Gastroesophageal sphincter (tissue), 4 donors: ENCODE measurements around the gene TCL1A. TPM values are rescaled to one million over a fixed set of nuclear protein-coding genes. Genes with fewer than 3 reads are reported as not detected.
"Not testable (repeated sequence)": the region's sequence is repeated elsewhere in the genome, so short reads cannot be mapped to it uniquely, and the experiment has no call there.

Experiments used
- ATAC-seq: fragments of 150-250 bp; one replicate; pipeline ENCODE4 v1.9.1; 2016; ENCODE audit warnings: mild to moderate bottlenecking, moderate library complexity
- H3K27ac ChIP-seq, 4 donors: fragments of 200-600 bp; sonication (generic) in 3 of 4; 1 replicate in 3 of 4; 2 replicates in 1 of 4; pipeline ENCODE4 v1.5.1; 2016 to 2019
- H3K27me3 ChIP-seq: fragments of 200-600 bp; sonication (generic); one replicate; pipeline ENCODE4 v1.5.1; 2019
- H3K36me3 ChIP-seq, 2 donors: fragments of 200-600 bp; sonication (generic); one replicate each; pipeline ENCODE4 v1.5.1; 2019; ENCODE audit warnings: control low read depth in 1 of 2
- H3K4me1 ChIP-seq, 3 donors: fragments of 200-600 bp; sonication (generic); 1 replicate in 2 of 3; 2 replicates in 1 of 3; pipeline ENCODE4 v1.5.1; 2016 to 2019; ENCODE audit warnings: control low read depth in 2 of 3
- H3K4me3 ChIP-seq, 2 donors: fragments of 200-600 bp; sonication (generic); one replicate each; pipeline ENCODE4 v1.5.1; 2019; ENCODE audit warnings: mild to moderate bottlenecking in 1 of 2, moderate library complexity in 1 of 2
- H3K9me3 ChIP-seq, 3 donors: fragments of 200-600 bp; sonication (generic); one replicate each; pipeline ENCODE4 v1.5.1; 2017 to 2019; ENCODE audit warnings: control low read depth in 2 of 3
- CTCF ChIP-seq, 4 experiments: fragments of 200-600 bp in 2 of 4; fragments of 450-650 bp in 2 of 4; sonication (generic) in 1 of 4; IDR thresholded peaks; one replicate each; pipeline ENCODE4 v1.5.1; 2017 to 2019; ENCODE audit warnings: antibody characterized with exemption in 4 of 4, mild to moderate bottlenecking in 2 of 4, moderate library complexity in 2 of 4
- EP300 ChIP-seq: sonication (generic); formaldehyde crosslinking; IDR thresholded peaks from one replicate; pipeline ENCODE4 v1.6.1; 2017; ENCODE audit warnings: antibody characterized with exemption, mild to moderate bottlenecking
- POLR2A ChIP-seq, 2 donors: fragments of 450-650 bp; IDR thresholded peaks; one replicate each; pipeline ENCODE4 v1.6.1; 2017; ENCODE audit warnings: antibody characterized with exemption in 2 of 2, mild to moderate bottlenecking in 2 of 2, moderate library complexity in 1 of 2
- POLR2AphosphoS5 ChIP-seq: sonication (generic); formaldehyde crosslinking; IDR thresholded peaks from one replicate; pipeline ENCODE4 v1.6.1; 2017; ENCODE audit warnings: antibody characterized with exemption
- WGBS, 2 donors: methylation state at CpG; one replicate each; pipeline ENCODE4 v1.1.5; 2018; ENCODE audit warnings: low coverage in 1 of 2; 5-methylcytosine and 5-hydroxymethylcytosine counted together
- total RNA-seq, 4 donors: library from RNA; depleted of rRNA; stranded (reverse); fragments of >200 nt; gene quantifications; one replicate each; pipeline ENCODE4 v1.1.0, GENCODE V29; 2016

TCL1A gene
- total RNA-seq, 4 donors from 2014 or later: not detected

- 80% methylated on average over 3 of the region's 5 CpGs for WGBS, 2 donors
- ATAC-seq: no peak
- Histone ChIP-seq H3K27me3 (peaks cover 7% of the 10 kb centered on the region), H3K4me1 (peaks cover 0 to 16% (median 0%) of the 10 kb centered on the region in 3 donors), H3K36me3 (no peaks in the 10 kb centered on the region), H3K9me3 (no peaks in the 10 kb centered on the region), H3K27ac (no peak overlapping the region), H3K4me3 (no peak overlapping the region)
- TF ChIP-seq POLR2A (IDR thresholded peaks at IDR 0.05): no peak
- no peak for TF ChIP-seq CTCF (IDR thresholded peaks at IDR 0.05)
- TF ChIP-seq EP300: no peak
- TF ChIP-seq POLR2AphosphoS5: no peak
Measured at GRCh38 chr14:95666450-95666849, 47.5 kb downstream of the TCL1A start.

DNA sequence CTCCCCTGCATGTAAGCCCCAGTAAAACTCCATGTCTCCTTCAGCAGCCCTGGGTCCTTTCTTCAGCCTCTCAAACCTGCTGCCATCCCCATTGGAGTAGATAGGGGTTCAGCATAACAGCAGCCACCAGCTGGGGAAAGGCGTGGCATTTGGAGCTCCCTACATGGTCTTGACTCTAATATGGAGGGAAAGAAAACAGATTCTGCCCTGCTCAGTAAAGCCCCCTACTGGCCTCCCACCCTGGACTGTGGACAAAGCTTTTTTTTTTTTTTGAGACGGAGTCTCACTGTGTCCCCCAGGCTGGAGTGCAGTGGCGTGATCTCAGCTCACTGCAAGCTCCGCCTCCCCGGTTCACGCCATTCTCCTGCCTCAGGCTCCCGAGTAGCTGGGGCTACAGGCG is 48.4 kb downstream of the TCL1A start:
- not testable (repeated sequence) for H3K4me3 ChIP-seq, ATAC-seq, H3K9me3 ChIP-seq, H3K36me3 ChIP-seq, H3K27ac ChIP-seq
- 45 to 60% methylated on average over 2 to 8 of the region's 8 CpGs for WGBS, 2 donors
- Histone ChIP-seq H3K4me1 (peaks cover 0 to 16% (median 0%) of the 10 kb centered on the region in 3 donors), H3K27me3 (peaks cover 10% of the 10 kb centered on the region)

DNA sequence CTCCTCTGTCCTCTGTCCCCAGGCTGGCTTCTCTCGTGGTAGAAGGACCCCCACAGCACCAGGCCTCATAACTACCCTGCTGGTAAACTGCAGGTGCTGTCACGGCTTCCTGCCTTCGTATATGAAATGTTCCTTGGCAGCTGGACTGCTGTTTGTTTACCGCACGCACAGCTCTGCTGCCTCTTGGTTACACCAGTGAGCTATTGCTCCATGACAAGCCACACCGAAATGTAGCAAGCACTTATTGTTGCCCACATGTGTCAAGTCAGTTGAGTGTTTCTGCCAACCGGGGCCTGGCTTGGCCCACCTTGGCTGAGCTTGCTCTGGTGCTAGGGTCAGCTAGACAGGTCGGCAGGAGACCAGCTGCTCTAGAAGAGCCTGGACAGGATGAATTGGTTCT is 49.4 kb downstream of the TCL1A start:
- no peak overlapping the region for H3K27ac ChIP-seq
- no peak for ATAC-seq
- peaks cover 20% of the 10 kb centered on the region for H3K27me3 ChIP-seq
- TF ChIP-seq POLR2AphosphoS5 (no peak), EP300 (no peak), CTCF (IDR thresholded peaks at IDR 0.05) (no peak), POLR2A (IDR thresholded peaks at IDR 0.05) (no peak)
- no peaks in the 10 kb centered on the region for H3K36me3 ChIP-seq
- WGBS, 2 donors: 46 to 100% methylated on average over 2 to 3 of the region's 8 CpGs
- no peak overlapping the region for H3K4me3 ChIP-seq
- peaks cover 0 to 16% (median 0%) of the 10 kb centered on the region in 3 donors for H3K4me1 ChIP-seq
- no peaks in the 10 kb centered on the region for H3K9me3 ChIP-seq

- WGBS, 2 donors: no CpG with 5 or more reads among the region's 3 CpGs
- Histone ChIP-seq H3K9me3 (no peaks in the 10 kb centered on the region), H3K27me3 (peaks cover 24% of the 10 kb centered on the region), H3K27ac (no peak overlapping the region), H3K4me1 (peaks cover 0 to 16% (median 0%) of the 10 kb centered on the region in 3 donors), H3K4me3 (no peak overlapping the region), H3K36me3 (no peaks in the 10 kb centered on the region)
- TF ChIP-seq POLR2AphosphoS5 (no peak), EP300 (no peak)
- ATAC-seq: no peak
Measured at GRCh38 chr14:95664066-95664465, 49.9 kb downstream of the TCL1A start.

DNA sequence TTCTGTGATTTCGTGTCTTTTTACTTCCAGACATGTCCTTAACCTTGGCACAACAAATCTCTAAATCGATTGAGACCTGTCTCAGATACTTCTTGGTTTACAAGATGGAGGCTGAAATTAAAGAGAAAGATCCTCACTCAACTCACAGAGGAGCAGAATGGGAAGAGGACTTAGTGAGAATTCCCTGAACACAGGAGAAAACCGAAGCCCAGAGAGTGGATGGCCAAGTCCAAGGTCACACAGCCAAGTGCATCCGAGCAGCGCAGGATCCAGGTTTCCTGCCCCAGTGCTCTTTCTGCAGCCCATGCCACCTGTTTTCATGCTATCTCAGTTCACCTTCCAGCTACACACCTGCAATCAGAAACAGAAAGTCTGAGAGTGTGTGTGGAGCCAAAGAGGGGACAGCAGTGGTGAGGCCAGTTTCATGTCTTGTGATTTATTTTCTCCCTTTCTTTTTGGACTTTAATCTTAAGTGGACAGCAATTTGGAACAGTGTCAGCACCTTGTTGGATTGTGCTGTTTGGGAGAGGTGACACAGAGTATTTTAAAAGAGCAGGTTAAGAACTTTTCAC is 50.6 kb downstream of the TCL1A start:
- H3K4me3 ChIP-seq: no peak overlapping the region
- no peaks in the 10 kb centered on the region for H3K36me3 ChIP-seq
- ATAC-seq: no peak
- TF ChIP-seq POLR2A (IDR thresholded peaks at IDR 0.05) (no peak), EP300 (no peak), CTCF (IDR thresholded peaks at IDR 0.05) (no peak), POLR2AphosphoS5 (no peak)
- H3K27ac ChIP-seq: no peak overlapping the region
- H3K9me3 ChIP-seq: no peaks in the 10 kb centered on the region
- peaks cover 0 to 16% (median 0%) of the 10 kb centered on the region in 3 donors for H3K4me1 ChIP-seq
- peaks cover 31% of the 10 kb centered on the region for H3K27me3 ChIP-seq
- 75% methylated on average over 2 to 5 of the region's 5 CpGs for WGBS, 2 donors

GRCh38 chr14:95662376-95663186 is 51.3 kb downstream of the TCL1A start:
- Histone ChIP-seq H3K4me3 (no peak overlapping the region), H3K9me3 (no peaks in the 10 kb centered on the region), H3K4me1 (peaks cover 0 to 16% (median 0%) of the 10 kb centered on the region in 3 donors), H3K36me3 (no peaks in the 10 kb centered on the region), H3K27ac (no peak overlapping the region), H3K27me3 (peaks cover 37% of the 10 kb centered on the region)
- WGBS, 2 donors: 15 to 57% methylated on average over 4 of the region's 4 CpGs
- TF ChIP-seq POLR2AphosphoS5 (no peak), POLR2A (IDR thresholded peaks at IDR 0.05) (no peak), EP300 (no peak), CTCF (IDR thresholded peaks at IDR 0.05) (no peak)
- ATAC-seq: no peak
